HEK293 (cell line): ENCODE results near the gene AKR1C3.

Experiments used
- CTCF ChIA-PET: fragments of 350-600 bp; formaldehyde crosslinking; extraction: SDS; loops from one replicate; lab custom pipeline; 2021; ENCODE audit warnings: antibody characterized with exemption; lab: Yijun Ruan, JAX
- POLR2A ChIA-PET: fragments of 300-600 bp; formaldehyde crosslinking; extraction: SDS; loops from one replicate; lab custom pipeline; 2020; ENCODE audit warnings: antibody characterized with exemption, inconsistent platforms; lab: Yijun Ruan, JAX
- H3K27ac ChIP-seq: fragments of 200-500 bp; sonication (Bioruptor generic); 2 replicates; pipeline ENCODE4 v1.5.1; 2014; ENCODE audit warnings: low read depth, low read length, control low read depth, inconsistent platforms; ENCODE audit errors: extremely low read depth
- H3K36me3 ChIP-seq, 2 experiments: fragments of 200-500 bp in 1 of 2; sonication (Bioruptor generic) in 1 of 2; 1 replicate in 1 of 2; 2 replicates in 1 of 2; pipeline ENCODE4 v1.5.1; 2014 to 2017; ENCODE audit warnings: inconsistent platforms in 2 of 2, low read length in 2 of 2; ENCODE audit not compliant: control insufficient read depth in 2 of 2, insufficient read depth in 1 of 2
- H3K4me1 ChIP-seq: fragments of 200-500 bp; sonication (Bioruptor generic); 2 replicates; pipeline ENCODE4 v1.5.1; 2014; ENCODE audit warnings: mild to moderate bottlenecking, low read length, inconsistent platforms; ENCODE audit not compliant: control insufficient read depth, insufficient read depth
- H3K4me3 ChIP-seq: 2 replicates; pipeline ENCODE4 v1.5.1; 2011; ENCODE audit warnings: low read depth, mild to moderate bottlenecking, control low read depth, low read length, moderate library complexity
- H3K9me3 ChIP-seq: fragments of 200-500 bp; sonication (Bioruptor generic); 2 replicates; pipeline ENCODE4 v1.5.1; 2014; ENCODE audit warnings: low read depth, low read length, inconsistent platforms; ENCODE audit not compliant: control insufficient read depth, insufficient read depth
- GLI2 ChIP-seq: fragments of 450-650 bp; formaldehyde crosslinking; IDR thresholded peaks from 2 replicates; pipeline ENCODE4; 2017; ENCODE audit warnings: missing biosample characterization, missing genetic modification characterization, low read depth, borderline replicate concordance
- GLIS1 ChIP-seq: fragments of 450-650 bp; formaldehyde crosslinking; IDR thresholded peaks from 2 replicates; pipeline ENCODE4 v1.5.1; 2016; ENCODE audit warnings: missing biosample characterization, missing genetic modification characterization
- HOXD13 ChIP-seq: sonication (generic); formaldehyde crosslinking; IDR thresholded peaks from 2 replicates; pipeline ENCODE4 v1.8.0; 2022; ENCODE audit warnings: missing genetic modification reagents, borderline replicate concordance
- INSM2 ChIP-seq: fragments of 450-650 bp; formaldehyde crosslinking; IDR thresholded peaks from 2 replicates; pipeline ENCODE4 v1.5.1; 2016; ENCODE audit warnings: missing biosample characterization, missing genetic modification characterization
- KLF9 ChIP-seq: fragments of 450-650 bp; formaldehyde crosslinking; IDR thresholded peaks from 2 replicates; pipeline ENCODE4 v1.5.1; 2016; ENCODE audit warnings: missing biosample characterization, missing genetic modification characterization, low read depth
- MEIS1 ChIP-seq: sonication (generic); formaldehyde crosslinking; IDR thresholded peaks from 2 replicates; pipeline ENCODE4 v1.8.1; 2022; ENCODE audit warnings: missing genetic modification reagents, mild to moderate bottlenecking, borderline replicate concordance
- SALL2 ChIP-seq: fragments of 450-650 bp; formaldehyde crosslinking; IDR thresholded peaks from 2 replicates; pipeline ENCODE4 v1.5.0; 2017; ENCODE audit warnings: missing biosample characterization, mild to moderate bottlenecking, missing genetic modification characterization, borderline replicate concordance
- SETDB1 ChIP-seq: IDR thresholded peaks from one replicate; pipeline ENCODE4 v1.6.1; 2017; ENCODE audit warnings: mild to moderate bottlenecking, low read length, moderate library complexity, mixed read lengths; ENCODE audit not compliant: insufficient read length
- TRIM28 ChIP-seq: IDR thresholded peaks from 2 replicates; pipeline ENCODE4 v1.6.1; 2011; ENCODE audit warnings: low read length, control low read depth, borderline replicate concordance
- YY2 ChIP-seq: fragments of 450-650 bp; formaldehyde crosslinking; IDR thresholded peaks from 2 replicates; pipeline ENCODE4 v1.5.1; 2016; ENCODE audit warnings: missing biosample characterization, missing genetic modification characterization
- ZBTB17 ChIP-seq: fragments of 450-650 bp; formaldehyde crosslinking; IDR thresholded peaks from 2 replicates; pipeline ENCODE4 v1.5.1; 2016; ENCODE audit warnings: missing biosample characterization, missing genetic modification characterization
- ZBTB8A ChIP-seq: fragments of 450-650 bp; formaldehyde crosslinking; IDR thresholded peaks from 2 replicates; pipeline ENCODE4 v1.5.1; 2016; ENCODE audit warnings: missing biosample characterization, missing genetic modification characterization
- ZNF114 ChIP-seq: fragments of 450-650 bp; formaldehyde crosslinking; IDR thresholded peaks from 2 replicates; pipeline ENCODE4 v1.5.0; 2017; ENCODE audit warnings: missing biosample characterization, missing genetic modification characterization
- ZNF174 ChIP-seq: fragments of 450-650 bp; formaldehyde crosslinking; IDR thresholded peaks from 2 replicates; pipeline ENCODE4 v1.5.0; 2017; ENCODE audit warnings: missing biosample characterization, mild to moderate bottlenecking, missing genetic modification characterization
- ZNF211 ChIP-seq: fragments of 450-650 bp; formaldehyde crosslinking; IDR thresholded peaks from 2 replicates; pipeline ENCODE4 v1.5.1; 2016; ENCODE audit warnings: low read depth, missing biosample characterization, missing genetic modification characterization
- ZNF214 ChIP-seq: fragments of 450-650 bp; formaldehyde crosslinking; IDR thresholded peaks from 2 replicates; pipeline ENCODE4 v1.5.1; 2017; ENCODE audit warnings: missing biosample characterization, mild to moderate bottlenecking, missing genetic modification characterization, borderline replicate concordance
- ZNF341 ChIP-seq: fragments of 450-650 bp; formaldehyde crosslinking; IDR thresholded peaks from 2 replicates; pipeline ENCODE4; 2016; ENCODE audit warnings: low read depth, missing biosample characterization, missing genetic modification characterization
- ZNF350 ChIP-seq: fragments of 450-650 bp; formaldehyde crosslinking; IDR thresholded peaks from 2 replicates; pipeline ENCODE4 v1.5.0; 2017; ENCODE audit warnings: missing biosample characterization, mild to moderate bottlenecking, missing genetic modification characterization
- ZNF549 ChIP-seq: fragments of 450-650 bp; IDR thresholded peaks from 2 replicates; pipeline ENCODE4 v1.5.1; 2018; ENCODE audit warnings: missing biosample characterization, missing genetic modification characterization, mild to moderate bottlenecking, inconsistent platforms, moderate library complexity
- ZNF791 ChIP-seq: fragments of 450-650 bp; formaldehyde crosslinking; IDR thresholded peaks from 2 replicates; pipeline ENCODE4 v1.5.1; 2016; ENCODE audit warnings: missing biosample characterization, missing genetic modification characterization
- ZSCAN16 ChIP-seq: fragments of 450-650 bp; formaldehyde crosslinking; IDR thresholded peaks from 2 replicates; pipeline ENCODE4 v1.5.1; 2016; ENCODE audit warnings: missing biosample characterization, missing genetic modification characterization
- TF ChIP-seq, protein P1 (sequence below): fragments of 450-650 bp; formaldehyde crosslinking; IDR thresholded peaks from 2 replicates; pipeline ENCODE4 v1.5.1; 2016; ENCODE audit warnings: missing biosample characterization, missing genetic modification characterization
- TF ChIP-seq, protein P2 (sequence below): fragments of 450-650 bp; formaldehyde crosslinking; IDR thresholded peaks from 2 replicates; pipeline ENCODE4 v1.5.1; 2016; ENCODE audit warnings: missing biosample characterization, missing genetic modification characterization

The AKR1C3 gene

GRCh38 chr10:5070648-5071410 lies 23.4 kb upstream of the AKR1C3 start:
- POLR2A ChIA-PET, result no interaction called here
- Histone ChIP-seq H3K27ac (peak overlapping the region; percentile 4; the same call in 1 of the 2 replicates), H3K4me3 (no peak overlapping the region), H3K36me3 (no peaks in the 10 kb centered on the region), H3K4me1 (peaks cover 4% of the 10 kb centered on the region; the same call in 1 of the 2 replicates), H3K9me3 (no peaks in the 10 kb centered on the region)
- TF ChIP-seq ZNF350 (no peak), SALL2 (no peak), GLIS1 (tag by site-specific recombination) (no peak), ZNF214 (tag by site-specific recombination) (no peak), ZSCAN16 (tag by site-specific recombination) (no peak), ZBTB8A (tag by site-specific recombination) (no peak), GLI2 (tag by site-specific recombination) (no peak)
- CTCF ChIA-PET, result interaction anchor here (1.0 kb wide), 1 partner anchor 35 kb away, joined by 3 read pairs; no protein-coding TSS in a partner anchor

GRCh38 chr10:5071411-5072198 lies 22.6 kb upstream of the AKR1C3 start:
- Histone ChIP-seq H3K4me1 (peaks cover 4% of the 10 kb centered on the region; the same call in 1 of the 2 replicates), H3K36me3 (no peaks in the 10 kb centered on the region)
- POLR2A ChIA-PET, result no interaction called here

DNA sequence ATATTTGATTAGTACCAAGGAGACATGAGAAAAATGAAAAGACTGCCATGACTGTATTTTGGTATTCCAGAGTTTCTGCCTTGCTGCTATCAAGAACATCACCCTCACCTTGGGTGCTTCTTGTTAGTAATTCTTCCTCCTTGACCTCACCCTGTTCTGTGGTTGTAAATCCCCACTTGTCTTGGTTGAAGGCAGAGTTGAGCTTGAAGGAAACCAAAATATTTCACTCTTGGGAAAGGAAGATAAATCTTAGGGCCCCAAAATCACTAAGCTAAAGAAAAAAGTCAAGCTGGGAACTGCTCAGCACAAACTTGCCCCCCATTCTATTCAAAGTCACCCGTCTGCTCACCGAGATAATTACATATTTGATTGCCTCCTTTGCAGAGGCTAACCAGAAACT lies 20.6 kb upstream of the AKR1C3 start:
- H3K36me3 ChIP-seq, result no peaks in the 10 kb centered on the region
- no peak for TF ChIP-seq ZNF211 (tag by site-specific recombination)
- TF ChIP-seq ZNF791 (tag by site-specific recombination), result no peak
- TF ChIP-seq HOXD13 (CRISPR knock-in tag), result no peak
- TF ChIP-seq YY2 (tag by site-specific recombination), result no peak
- no peak for TF ChIP-seq KLF9 (tag by site-specific recombination)
- TF ChIP-seq, protein P1, sequence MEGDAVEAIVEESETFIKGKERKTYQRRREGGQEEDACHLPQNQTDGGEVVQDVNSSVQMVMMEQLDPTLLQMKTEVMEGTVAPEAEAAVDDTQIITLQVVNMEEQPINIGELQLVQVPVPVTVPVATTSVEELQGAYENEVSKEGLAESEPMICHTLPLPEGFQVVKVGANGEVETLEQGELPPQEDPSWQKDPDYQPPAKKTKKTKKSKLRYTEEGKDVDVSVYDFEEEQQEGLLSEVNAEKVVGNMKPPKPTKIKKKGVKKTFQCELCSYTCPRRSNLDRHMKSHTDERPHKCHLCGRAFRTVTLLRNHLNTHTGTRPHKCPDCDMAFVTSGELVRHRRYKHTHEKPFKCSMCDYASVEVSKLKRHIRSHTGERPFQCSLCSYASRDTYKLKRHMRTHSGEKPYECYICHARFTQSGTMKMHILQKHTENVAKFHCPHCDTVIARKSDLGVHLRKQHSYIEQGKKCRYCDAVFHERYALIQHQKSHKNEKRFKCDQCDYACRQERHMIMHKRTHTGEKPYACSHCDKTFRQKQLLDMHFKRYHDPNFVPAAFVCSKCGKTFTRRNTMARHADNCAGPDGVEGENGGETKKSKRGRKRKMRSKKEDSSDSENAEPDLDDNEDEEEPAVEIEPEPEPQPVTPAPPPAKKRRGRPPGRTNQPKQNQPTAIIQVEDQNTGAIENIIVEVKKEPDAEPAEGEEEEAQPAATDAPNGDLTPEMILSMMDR (tag by site-specific recombination), result no peak
- TF ChIP-seq, protein P2, sequence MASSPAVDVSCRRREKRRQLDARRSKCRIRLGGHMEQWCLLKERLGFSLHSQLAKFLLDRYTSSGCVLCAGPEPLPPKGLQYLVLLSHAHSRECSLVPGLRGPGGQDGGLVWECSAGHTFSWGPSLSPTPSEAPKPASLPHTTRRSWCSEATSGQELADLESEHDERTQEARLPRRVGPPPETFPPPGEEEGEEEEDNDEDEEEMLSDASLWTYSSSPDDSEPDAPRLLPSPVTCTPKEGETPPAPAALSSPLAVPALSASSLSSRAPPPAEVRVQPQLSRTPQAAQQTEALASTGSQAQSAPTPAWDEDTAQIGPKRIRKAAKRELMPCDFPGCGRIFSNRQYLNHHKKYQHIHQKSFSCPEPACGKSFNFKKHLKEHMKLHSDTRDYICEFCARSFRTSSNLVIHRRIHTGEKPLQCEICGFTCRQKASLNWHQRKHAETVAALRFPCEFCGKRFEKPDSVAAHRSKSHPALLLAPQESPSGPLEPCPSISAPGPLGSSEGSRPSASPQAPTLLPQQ (tag by site-specific recombination), result no peak
- no peak for TF ChIP-seq ZNF174 (tag by site-specific recombination)
- no peak for TF ChIP-seq MEIS1 (CRISPR knock-in tag)
- no peak for TF ChIP-seq ZNF341 (tag by site-specific recombination)
- H3K4me1 ChIP-seq, result peaks cover 4% of the 10 kb centered on the region; the same call in 1 of the 2 replicates
- H3K9me3 ChIP-seq, result no peaks in the 10 kb centered on the region
- no peak overlapping the region for H3K27ac ChIP-seq
- CTCF ChIA-PET, result no interaction called here
- no peak overlapping the region for H3K4me3 ChIP-seq
- POLR2A ChIA-PET, result no interaction called here

More at GRCh38 chr10:5071411-5072198, 22.6 kb upstream of the AKR1C3 start:
- CTCF ChIA-PET, result interaction anchor here (0.6 kb wide), 1 partner anchor 156 kb away, joined by 3 read pairs; no protein-coding TSS in a partner anchor
- no peaks in the 10 kb centered on the region for H3K9me3 ChIP-seq
- peak overlapping the region; percentile 4; the same call in 1 of the 2 replicates for H3K27ac ChIP-seq
- TF ChIP-seq SETDB1, result peak; percentile 21
- TF ChIP-seq ZNF114, result no peak
- TF ChIP-seq INSM2 (tag by site-specific recombination), result no peak
- 0 out of 2 replicates have a peak, but pooled peaks have one; percentile 4 for TF ChIP-seq ZNF549 (tag by site-specific recombination)
- 0 out of 2 replicates have a peak, but pooled peaks have one; percentile 31 for TF ChIP-seq ZBTB17 (tag by site-specific recombination)
- peak; percentile 90 for TF ChIP-seq TRIM28
- H3K4me3 ChIP-seq, result no peak overlapping the region
